HS-27A (cell line): Measurements from ENCODE around the gene TLR6.

Experiments used
- DNase-seq: peaks from one replicate; pipeline ENCODE4 v3.0.0-alpha.2; 2012; ENCODE audit warnings: low read depth, missing footprints

TLR6 gene

GRCh38 chr4:38867478-38868058 is 11.0 kb upstream of the TLR6 start, which contains the start of gene FAM114A1:
Gene FAM114A1, plus strand, starts transcription at chr4:38867806. Its CDS starts 10,273 bp downstream, at chr4:38878079.
- no peak for DNase-seq

GRCh38 chr4:38866973-38867477 is 10.4 kb upstream of the TLR6 start:
- no peak for DNase-seq

DNA sequence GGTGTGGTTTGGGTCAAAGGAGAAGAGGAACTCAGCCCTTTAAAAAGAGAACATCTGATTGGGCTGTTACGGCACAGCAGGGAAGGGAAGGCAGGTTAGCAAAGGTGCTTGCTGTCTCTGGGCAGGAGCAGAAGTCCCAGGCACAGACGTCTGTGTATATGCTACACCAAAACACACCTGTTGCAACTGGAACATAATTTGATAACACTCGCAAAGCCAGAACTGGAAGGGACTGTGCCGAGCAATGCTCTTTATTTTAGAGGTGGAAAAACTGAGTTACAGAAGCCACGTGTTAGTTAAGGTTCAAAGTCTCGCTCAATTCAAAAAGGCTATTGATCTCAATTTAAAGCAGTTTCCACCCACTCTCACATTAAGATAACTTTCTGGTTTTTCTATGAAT is 8.8 kb upstream of the TLR6 start:
- no peak for DNase-seq

- no peak for DNase-seq
Measured at GRCh38 chr4:38861791-38862190, 5.2 kb upstream of the TLR6 start.

DNA sequence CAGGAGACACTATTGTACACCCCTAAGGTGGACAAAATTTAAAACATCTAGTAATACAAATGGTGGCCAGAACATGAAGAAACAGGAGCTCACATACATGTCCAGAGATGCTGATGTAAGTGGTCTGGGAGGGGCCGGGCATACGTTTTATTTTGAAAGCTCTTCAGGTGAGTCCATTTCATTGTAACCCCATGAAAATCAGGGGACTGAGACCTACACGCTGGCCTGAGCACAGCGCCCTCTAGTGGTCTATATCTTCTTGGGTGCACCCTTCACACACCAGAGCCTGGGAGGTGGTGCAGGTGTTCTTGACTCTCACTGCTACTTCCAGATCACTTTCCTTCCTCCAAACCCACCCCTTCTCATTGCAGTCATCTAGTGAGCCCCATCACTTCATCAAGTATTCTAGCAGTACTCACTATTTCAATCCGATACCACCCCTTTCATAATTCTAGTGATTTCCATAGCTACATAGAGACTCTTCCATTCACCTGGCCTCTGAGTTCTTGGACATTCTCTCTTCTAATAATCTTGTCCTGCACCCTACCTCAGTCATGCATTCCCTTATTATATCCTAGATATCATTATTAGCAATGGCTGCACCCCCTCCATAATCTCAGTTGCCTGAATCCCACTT is 4.3 kb upstream of the TLR6 start:
- no peak for DNase-seq

- DNase-seq: no peak
Measured at GRCh38 chr4:38859501-38859900, 2.9 kb upstream of the TLR6 start.

DNA sequence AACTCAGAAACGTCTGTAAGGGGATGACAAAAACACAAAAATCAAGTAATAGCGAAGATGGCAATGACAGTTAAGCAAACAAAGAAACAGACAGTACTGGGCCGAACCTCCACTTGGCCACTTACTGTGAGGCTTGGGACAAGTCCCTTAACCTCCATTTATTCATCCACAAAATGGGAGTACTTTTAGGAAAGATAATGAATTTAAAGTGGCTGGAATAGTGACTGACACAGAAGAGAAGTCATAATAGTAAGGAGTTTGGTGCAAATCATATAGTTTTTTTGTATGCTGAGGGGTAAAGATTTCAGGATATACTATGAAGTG is 1.4 kb upstream of the TLR6 start:
- no peak for DNase-seq

DNA sequence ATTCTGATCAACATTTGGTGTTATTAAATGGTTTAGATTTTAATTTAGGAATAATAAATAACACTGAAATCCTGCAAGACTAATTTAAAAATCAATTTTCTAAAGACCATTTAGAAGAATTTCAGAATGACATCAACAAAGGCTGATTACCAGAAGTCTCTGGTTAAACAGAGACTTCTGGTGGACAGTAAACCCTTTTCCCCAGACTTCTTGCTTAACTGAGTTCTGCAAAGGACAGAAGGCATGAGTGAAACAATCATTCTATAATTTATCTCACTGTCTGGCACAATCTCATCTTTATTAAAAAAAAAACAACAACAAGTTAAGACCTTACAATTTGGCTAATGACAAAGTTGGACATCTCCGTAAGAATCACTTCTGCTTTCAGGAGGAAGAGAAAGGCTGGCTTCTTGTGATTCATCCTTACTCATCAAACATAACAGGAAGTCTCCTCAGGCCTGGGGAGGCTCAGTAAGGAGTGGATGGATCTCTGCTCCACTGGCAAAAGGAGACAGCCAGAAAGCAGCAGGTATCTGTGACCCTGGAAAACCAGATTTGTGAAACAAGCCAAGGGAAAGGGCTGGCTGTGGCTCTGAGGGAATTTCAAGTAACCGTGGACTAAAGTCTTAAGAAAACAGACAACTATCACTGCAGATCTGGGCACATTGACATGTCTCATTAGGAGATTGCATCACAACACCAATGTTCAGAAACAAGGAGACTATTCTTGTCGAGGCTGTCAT is 908 bp upstream of the TLR6 start:
- no peak for DNase-seq

- DNase-seq: no peak
Measured at GRCh38 chr4:38856046-38856445, 571 bp downstream of the TLR6 start.

DNA sequence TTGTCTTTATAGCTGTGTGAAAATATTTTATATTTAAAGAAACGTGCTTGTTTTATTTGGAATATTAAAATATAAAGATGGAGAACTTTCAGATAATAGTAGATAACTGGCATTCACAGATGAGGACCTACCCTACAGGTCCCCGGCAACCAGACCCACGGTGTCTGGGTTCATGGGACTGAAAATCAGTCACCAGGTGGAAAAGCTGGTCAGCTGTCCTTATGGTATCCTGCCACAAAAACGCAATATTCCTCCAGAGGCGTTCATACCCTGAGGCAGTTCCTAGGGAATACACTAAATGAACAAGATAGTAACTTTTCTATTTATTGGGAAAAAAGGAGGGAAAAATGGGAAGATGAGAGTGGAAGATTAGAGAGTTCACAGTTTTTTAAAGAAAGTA is 1.2 kb downstream of the TLR6 start:
- no peak for DNase-seq

DNA sequence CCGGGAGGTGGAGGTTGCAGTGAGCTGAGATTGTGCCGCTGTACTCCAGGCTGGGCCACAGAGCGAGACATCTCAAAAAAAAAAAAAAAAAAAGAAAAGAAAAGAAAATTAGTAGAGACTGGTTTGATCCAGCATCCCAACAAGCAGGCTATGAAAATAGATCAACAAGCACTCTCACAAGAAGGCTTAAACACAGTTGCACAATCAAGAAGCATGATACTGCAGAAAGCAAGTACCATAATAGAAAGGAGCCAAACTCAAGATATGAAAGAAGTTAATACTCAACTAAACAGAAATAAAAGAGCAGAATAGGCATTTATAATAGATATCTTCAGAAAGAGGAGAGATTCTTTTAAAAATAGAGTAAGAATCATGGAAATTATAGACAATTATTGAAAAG is 10.6 kb downstream of the TLR6 start:
- DNase-seq: no peak

DNA sequence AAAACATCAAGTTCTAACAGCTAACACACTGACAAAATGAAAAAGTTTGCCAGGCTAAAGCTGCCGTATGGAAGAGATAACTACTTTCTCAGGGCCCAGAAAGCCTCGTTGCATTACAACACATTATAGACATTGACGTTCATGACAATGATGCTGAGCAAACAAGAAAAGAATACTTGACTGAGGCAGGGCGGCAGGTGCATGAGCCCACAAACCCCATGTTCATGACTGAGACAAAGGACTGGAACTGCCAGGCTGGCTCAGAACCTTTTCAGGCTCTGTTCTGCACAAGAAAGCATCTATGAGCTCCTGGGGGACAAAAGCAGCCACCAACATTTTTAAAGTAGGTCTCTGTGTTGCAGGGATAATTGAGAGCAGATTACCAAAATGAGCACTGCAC is 13.6 kb downstream of the TLR6 start:
- DNase-seq: no peak

DNA sequence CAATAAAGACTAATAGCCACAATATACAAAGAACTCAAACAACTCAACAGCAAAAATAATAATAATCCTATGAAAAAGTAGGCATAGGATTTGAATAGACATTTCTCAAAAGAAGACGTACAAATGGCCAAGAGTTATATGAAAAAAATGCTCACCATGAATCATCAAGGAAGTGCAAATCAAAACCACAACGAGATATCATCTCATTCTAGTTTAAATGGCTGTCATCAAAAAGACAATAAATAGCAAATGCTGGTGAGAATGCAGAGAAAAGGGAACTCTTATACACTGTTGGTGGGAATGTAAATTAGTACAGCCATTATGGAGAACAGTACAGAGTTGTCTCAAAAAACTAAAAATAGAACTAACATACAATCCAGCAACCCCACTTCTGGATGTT is 18.8 kb downstream of the TLR6 start:
- DNase-seq: no peak

GRCh38 chr4:38837334-38837733 is 19.3 kb downstream of the TLR6 start:
- DNase-seq: no peak

DNA sequence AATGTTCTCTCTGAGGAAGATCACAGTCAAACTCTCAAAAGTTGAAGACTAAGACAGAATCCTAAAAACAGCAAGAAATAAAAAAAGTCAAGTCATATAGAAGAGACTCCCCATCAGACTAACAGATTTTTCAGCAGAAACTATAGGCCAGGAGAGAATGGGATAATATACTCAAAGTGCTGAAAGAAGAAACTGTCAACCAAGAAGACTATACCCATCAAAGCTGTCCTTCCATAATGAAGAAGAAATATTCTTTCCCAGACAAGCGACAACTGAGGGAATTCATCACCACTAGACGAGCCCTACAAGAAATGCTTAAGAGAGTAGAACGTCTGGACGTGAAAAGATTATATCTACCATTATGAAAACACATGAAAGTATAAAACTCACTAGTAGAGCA is 22.0 kb downstream of the TLR6 start:
- no peak for DNase-seq

GRCh38 chr4:38832624-38833528 is 23.7 kb downstream of the TLR6 start:
- DNase-seq: no peak

- DNase-seq: no peak
Measured at GRCh38 chr4:38832206-38832605, 24.4 kb downstream of the TLR6 start.

GRCh38 chr4:38831653-38832052 is 25.0 kb downstream of the TLR6 start:
- DNase-seq: no peak

DNA sequence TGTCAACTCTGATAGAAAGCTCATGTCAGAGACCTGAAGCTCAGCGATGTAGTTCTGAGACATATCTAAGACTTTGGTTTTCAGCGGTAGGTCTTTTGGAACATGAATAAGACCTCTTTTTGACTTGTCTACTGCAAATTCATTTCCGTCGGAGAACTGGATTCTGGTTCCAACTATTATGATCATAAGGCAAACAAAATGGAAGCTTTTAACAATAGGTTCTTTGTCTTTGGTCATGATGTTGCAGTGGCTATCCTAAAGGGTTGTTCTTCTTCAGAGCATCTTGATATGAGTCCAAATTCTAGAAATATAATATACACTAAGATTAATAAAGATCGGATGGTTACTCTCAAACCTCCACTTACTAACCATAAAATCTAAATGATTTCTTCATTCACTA is 27.4 kb downstream of the TLR6 start:
- no peak for DNase-seq

DNA sequence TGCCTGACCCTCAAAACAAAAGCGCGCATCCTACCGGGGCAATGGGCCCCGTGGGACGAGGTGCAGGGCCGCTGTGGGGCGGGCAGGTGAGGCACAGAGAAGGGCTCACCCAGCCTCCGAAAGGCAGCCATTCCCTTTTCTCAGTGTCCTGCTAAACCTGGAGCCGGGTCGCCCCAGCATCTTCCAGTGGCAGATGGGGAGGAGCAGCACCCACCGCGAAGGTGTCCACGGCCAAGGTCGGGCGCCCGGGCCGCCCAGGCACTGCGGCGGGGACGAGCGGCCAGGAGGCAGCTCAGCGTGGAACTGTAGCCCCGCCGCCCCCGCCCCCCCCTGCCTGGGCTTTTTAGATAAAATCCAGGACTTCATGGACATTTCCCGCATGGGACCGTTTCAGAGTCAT is 32.9 kb downstream of the TLR6 start:
- DNase-seq: no peak

DNA sequence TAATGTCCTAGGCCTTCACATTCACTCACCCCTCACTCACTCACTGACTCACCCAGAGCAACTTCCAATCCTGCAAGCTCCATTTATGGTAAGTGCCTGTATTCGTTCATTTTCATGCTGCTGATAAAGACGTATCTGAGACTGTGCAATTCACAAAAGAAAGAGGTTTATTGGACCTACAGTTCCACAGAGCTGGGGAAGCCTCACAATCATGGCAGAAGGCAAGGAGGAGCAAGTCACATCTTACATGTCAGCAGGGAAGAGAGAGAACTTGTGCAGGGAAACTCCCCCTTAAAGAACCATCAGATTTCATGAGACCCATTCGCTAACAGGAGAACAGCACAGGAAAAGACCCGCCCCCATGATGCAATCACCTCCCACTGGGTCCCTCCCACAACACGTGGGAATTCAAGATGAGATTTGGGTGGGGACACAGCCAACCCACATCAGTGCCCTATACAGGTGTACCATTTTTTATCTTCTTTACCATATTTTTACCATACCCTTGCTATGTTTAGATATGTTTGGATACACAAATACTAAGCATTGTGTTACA is 33.8 kb downstream of the TLR6 start:
- no peak for DNase-seq

DNA sequence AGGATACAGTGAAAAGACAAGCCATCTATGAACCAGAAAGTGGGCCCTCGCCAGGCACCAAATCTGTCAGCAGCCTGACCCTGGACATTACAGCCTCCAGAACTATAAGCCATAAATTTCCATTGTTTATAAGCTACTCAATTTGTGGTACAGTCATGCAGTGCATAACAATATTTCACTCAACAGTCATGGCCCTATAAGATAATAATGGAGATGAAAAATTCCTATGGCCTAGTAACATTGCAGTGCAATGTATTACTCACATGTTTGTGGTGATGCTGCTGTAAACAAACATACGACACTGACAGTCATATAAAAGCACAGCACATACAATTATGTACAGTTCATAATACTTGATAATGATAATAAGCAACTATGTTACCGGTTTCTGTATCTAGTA is 34.9 kb downstream of the TLR6 start:
- no peak for DNase-seq
